ENCODE data around the gene BRINP3.

BRINP3 gene

DNA sequence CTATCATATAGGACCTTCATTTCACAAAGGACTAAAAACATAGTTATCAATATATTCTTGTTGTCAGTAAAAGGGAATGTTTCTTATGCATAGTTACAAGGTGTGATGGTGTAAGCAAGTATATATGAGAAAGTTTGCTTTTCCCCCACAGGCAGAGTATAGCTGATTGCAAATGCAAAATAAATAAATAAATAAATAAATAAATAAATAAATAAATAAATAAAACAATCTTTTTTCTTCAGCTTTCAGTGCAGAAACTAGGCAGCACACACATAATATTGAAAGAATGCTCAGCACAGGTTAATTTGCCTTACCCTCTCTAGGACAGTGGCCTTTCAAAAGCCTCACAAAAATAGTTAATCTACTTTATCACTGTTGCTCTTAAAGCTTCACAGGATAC lies 138.8 kb downstream of the BRINP3 start:
- no peak for DNase-seq (ENCODE audit: low read depth)
- TF ChIP-seq, protein P1, sequence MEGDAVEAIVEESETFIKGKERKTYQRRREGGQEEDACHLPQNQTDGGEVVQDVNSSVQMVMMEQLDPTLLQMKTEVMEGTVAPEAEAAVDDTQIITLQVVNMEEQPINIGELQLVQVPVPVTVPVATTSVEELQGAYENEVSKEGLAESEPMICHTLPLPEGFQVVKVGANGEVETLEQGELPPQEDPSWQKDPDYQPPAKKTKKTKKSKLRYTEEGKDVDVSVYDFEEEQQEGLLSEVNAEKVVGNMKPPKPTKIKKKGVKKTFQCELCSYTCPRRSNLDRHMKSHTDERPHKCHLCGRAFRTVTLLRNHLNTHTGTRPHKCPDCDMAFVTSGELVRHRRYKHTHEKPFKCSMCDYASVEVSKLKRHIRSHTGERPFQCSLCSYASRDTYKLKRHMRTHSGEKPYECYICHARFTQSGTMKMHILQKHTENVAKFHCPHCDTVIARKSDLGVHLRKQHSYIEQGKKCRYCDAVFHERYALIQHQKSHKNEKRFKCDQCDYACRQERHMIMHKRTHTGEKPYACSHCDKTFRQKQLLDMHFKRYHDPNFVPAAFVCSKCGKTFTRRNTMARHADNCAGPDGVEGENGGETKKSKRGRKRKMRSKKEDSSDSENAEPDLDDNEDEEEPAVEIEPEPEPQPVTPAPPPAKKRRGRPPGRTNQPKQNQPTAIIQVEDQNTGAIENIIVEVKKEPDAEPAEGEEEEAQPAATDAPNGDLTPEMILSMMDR (IDR thresholded peaks at IDR 0.05; ENCODE audit: low read depth, low read length, missing control alignments), result no peak
- no peak overlapping the region for H3K4me3 ChIP-seq (ENCODE audit: low read depth, low read length)

- H3K4me3 ChIP-seq (ENCODE audit: low read depth, low read length), result no peak overlapping the region
- TF ChIP-seq, protein P1 (IDR thresholded peaks at IDR 0.05; ENCODE audit: low read depth, low read length, missing control alignments), result no peak
- no peak for DNase-seq (ENCODE audit: low read depth)
Observed at GRCh38 chr1:190328871-190329270, 148.8 kb downstream of the BRINP3 start.

GRCh38 chr1:190328361-190328760 lies 149.3 kb downstream of the BRINP3 start:
- no peak overlapping the region for H3K4me3 ChIP-seq (ENCODE audit: low read depth, low read length)
- TF ChIP-seq, protein P1 (IDR thresholded peaks at IDR 0.05; ENCODE audit: low read depth, low read length, missing control alignments), result no peak
- DNase-seq (ENCODE audit: low read depth), result no peak

GRCh38 chr1:190327271-190327670 lies 150.4 kb downstream of the BRINP3 start:
- no peak overlapping the region for H3K4me3 ChIP-seq (ENCODE audit: low read depth, low read length)
- TF ChIP-seq, protein P1 (IDR thresholded peaks at IDR 0.05; ENCODE audit: low read depth, low read length, missing control alignments), result no peak
- DNase-seq (ENCODE audit: low read depth), result no peak

- TF ChIP-seq, protein P1 (IDR thresholded peaks at IDR 0.05; ENCODE audit: low read depth, low read length, missing control alignments), result no peak
- no peak for DNase-seq (ENCODE audit: low read depth)
- H3K4me3 ChIP-seq (ENCODE audit: low read depth, low read length), result no peak overlapping the region
Observed at GRCh38 chr1:190323530-190323929, 154.1 kb downstream of the BRINP3 start.

- no peak overlapping the region for H3K4me3 ChIP-seq (ENCODE audit: low read depth, low read length)
- TF ChIP-seq, protein P1 (IDR thresholded peaks at IDR 0.05; ENCODE audit: low read depth, low read length, missing control alignments), result no peak
- no peak for DNase-seq (ENCODE audit: low read depth)
Observed at GRCh38 chr1:190322274-190322673, 155.4 kb downstream of the BRINP3 start.

- TF ChIP-seq, protein P1 (IDR thresholded peaks at IDR 0.05; ENCODE audit: low read depth, low read length, missing control alignments), result no peak
- H3K4me3 ChIP-seq (ENCODE audit: low read depth, low read length), result no peak overlapping the region
- no peak for DNase-seq (ENCODE audit: low read depth)
Observed at GRCh38 chr1:190320952-190321351, 156.7 kb downstream of the BRINP3 start.

Data from GM12864 (cell line).